HL-60 (cell line): Measurements from ENCODE around the gene BSND.

ENCODE experiments used
- DNase-seq, 2 experiments: peaks; one replicate each; pipeline ENCODE4 v3.0.0-alpha.2; 2010 to 2020; ENCODE audit warnings: low read depth in 1 of 2, low spot score in 1 of 2
- H3K27ac ChIP-seq: fragments of 250-450 bp; sonication (Bioruptor Pico); replicated peaks from 2 replicates; pipeline ENCODE4 v1.5.1; 2020; ENCODE audit warnings: mild to moderate bottlenecking, moderate library complexity
- H3K27me3 ChIP-seq: fragments of 250-450 bp; sonication (Bioruptor Pico); 2 replicates; pipeline ENCODE4 v1.5.1; 2021; ENCODE audit warnings: mild to moderate bottlenecking, moderate library complexity; ENCODE audit not compliant: insufficient read depth, poor library complexity, severe bottlenecking
- H3K4me3 ChIP-seq: replicated peaks from 2 replicates; pipeline ENCODE4 v1.5.1; 2011; ENCODE audit warnings: mild to moderate bottlenecking, control low read depth, low read length; ENCODE audit not compliant: insufficient read depth
- GABPA ChIP-seq: IDR thresholded peaks from 2 replicates; pipeline ENCODE4 v1.6.1; 2012; ENCODE audit warnings: low read depth
- POLR2AphosphoS5 ChIP-seq: IDR thresholded peaks from 2 replicates; pipeline ENCODE4 v1.6.1; 2012; ENCODE audit warnings: low read depth
- SPI1 ChIP-seq: IDR thresholded peaks from 2 replicates; pipeline ENCODE4 v1.6.1; 2012; ENCODE audit warnings: low read depth, mild to moderate bottlenecking, borderline replicate concordance
- TF ChIP-seq, protein P1 (sequence below): IDR thresholded peaks from one replicate; pipeline ENCODE4 v1.5.1; 2011; ENCODE audit warnings: low read length, control low read depth, inconsistent platforms; ENCODE audit not compliant: insufficient read depth
- TF ChIP-seq, protein P2 (sequence below): IDR thresholded peaks from 2 replicates; pipeline ENCODE4 v1.6.1; 2012; ENCODE audit warnings: low read depth; ENCODE audit not compliant: insufficient replicate concordance

Gene BSND

DNA sequence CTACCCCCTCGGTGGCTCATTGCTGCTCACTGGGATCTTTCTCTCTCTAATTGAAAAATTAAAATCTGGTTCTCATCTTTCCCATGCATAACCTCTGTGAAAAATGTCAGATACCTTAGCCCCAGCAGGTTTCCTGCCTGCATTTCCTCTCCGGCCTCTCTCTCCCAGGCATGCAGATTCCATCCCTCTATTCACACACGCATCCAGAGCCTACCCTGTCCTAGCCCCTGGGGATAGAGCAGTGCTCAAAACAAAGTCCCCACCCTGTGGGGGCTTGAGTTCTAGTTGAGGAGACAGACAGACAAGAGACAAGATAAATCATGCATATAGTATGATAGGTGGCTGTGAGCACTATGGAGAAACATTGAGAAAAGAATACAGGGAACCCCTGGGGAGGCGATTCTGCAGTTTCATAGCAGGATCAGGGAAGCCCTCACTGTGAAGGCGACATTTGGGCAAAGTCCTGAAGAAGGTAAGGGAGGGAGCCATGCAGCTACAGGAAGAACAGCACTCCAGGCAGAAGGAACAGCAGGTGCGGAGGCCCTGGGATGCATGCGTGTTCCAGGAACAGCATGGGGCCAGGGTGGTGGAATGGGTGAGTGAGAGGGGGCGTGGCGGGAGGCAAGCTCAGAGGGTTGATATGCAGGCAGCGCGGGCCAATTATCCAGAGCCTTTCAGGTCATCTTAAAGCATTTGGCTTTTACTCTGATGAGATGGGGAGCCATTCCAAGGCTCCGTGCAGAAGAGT is 3.5 kb upstream of the BSND start:
- TF ChIP-seq, protein P1, sequence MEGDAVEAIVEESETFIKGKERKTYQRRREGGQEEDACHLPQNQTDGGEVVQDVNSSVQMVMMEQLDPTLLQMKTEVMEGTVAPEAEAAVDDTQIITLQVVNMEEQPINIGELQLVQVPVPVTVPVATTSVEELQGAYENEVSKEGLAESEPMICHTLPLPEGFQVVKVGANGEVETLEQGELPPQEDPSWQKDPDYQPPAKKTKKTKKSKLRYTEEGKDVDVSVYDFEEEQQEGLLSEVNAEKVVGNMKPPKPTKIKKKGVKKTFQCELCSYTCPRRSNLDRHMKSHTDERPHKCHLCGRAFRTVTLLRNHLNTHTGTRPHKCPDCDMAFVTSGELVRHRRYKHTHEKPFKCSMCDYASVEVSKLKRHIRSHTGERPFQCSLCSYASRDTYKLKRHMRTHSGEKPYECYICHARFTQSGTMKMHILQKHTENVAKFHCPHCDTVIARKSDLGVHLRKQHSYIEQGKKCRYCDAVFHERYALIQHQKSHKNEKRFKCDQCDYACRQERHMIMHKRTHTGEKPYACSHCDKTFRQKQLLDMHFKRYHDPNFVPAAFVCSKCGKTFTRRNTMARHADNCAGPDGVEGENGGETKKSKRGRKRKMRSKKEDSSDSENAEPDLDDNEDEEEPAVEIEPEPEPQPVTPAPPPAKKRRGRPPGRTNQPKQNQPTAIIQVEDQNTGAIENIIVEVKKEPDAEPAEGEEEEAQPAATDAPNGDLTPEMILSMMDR: no peak
- TF ChIP-seq POLR2AphosphoS5 (no peak), GABPA (no peak), SPI1 (no peak)
- TF ChIP-seq, protein P2, sequence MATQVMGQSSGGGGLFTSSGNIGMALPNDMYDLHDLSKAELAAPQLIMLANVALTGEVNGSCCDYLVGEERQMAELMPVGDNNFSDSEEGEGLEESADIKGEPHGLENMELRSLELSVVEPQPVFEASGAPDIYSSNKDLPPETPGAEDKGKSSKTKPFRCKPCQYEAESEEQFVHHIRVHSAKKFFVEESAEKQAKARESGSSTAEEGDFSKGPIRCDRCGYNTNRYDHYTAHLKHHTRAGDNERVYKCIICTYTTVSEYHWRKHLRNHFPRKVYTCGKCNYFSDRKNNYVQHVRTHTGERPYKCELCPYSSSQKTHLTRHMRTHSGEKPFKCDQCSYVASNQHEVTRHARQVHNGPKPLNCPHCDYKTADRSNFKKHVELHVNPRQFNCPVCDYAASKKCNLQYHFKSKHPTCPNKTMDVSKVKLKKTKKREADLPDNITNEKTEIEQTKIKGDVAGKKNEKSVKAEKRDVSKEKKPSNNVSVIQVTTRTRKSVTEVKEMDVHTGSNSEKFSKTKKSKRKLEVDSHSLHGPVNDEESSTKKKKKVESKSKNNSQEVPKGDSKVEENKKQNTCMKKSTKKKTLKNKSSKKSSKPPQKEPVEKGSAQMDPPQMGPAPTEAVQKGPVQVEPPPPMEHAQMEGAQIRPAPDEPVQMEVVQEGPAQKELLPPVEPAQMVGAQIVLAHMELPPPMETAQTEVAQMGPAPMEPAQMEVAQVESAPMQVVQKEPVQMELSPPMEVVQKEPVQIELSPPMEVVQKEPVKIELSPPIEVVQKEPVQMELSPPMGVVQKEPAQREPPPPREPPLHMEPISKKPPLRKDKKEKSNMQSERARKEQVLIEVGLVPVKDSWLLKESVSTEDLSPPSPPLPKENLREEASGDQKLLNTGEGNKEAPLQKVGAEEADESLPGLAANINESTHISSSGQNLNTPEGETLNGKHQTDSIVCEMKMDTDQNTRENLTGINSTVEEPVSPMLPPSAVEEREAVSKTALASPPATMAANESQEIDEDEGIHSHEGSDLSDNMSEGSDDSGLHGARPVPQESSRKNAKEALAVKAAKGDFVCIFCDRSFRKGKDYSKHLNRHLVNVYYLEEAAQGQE: no peak
- H3K27me3 ChIP-seq: peaks cover 25% of the 10 kb centered on the region
- no peak overlapping the region for H3K4me3 ChIP-seq
- DNase-seq: no peak
- no peak overlapping the region for H3K27ac ChIP-seq

DNA sequence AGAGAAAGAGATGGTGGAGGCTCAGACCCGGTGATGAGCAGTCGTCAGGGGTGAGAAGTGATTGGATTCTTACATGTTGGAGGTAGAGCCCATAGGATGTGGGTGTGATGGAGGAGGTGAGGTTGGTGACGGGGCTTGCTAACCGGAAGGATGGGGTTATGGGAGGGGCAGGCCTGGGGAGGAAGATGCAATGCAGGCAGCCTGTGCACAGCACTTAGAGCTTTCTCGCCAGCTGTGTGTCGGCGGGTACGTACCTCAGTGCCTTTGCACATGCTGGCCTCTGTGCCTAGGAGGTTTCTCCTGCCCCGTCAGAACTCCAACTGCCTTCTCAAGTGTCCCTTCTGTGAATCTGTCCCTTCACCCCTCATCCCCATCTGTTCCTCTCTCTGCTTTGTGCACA is 2.9 kb upstream of the BSND start:
- Histone ChIP-seq H3K27me3 (peaks cover 25% of the 10 kb centered on the region), H3K27ac (no peak overlapping the region), H3K4me3 (no peak overlapping the region)
- DNase-seq: no peak
- TF ChIP-seq GABPA (no peak), SPI1 (no peak), POLR2AphosphoS5 (no peak)
- TF ChIP-seq, protein P2: no peak
- TF ChIP-seq, protein P1: no peak

DNA sequence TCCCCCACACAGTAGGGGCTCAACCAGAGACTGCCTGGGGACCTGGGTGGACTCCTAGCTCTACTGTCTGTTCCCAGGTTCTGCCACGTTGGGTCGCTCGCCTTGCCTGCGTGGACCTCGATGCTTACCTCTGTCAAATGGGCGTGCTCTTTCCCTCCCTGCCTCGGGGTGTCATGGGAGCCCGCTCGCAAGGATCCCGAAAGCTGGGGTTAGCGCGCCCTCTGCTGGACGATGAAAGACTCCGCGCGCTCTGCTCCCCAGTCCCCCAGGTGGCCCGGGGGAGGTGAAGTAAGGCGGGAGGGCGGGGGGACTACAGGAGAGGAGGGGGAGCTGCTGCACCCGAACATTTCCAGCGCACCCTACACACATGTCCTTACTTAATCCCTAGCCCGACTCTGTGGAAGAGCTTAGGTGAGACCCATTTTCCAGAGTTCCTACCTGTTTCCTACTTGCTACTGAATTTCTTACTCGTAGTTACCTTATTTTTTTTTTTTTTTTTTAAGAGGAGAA is 2.3 kb upstream of the BSND start:
- TF ChIP-seq, protein P1: peak; percentile 45
- TF ChIP-seq POLR2AphosphoS5: no peak
- TF ChIP-seq, protein P2: no peak
- Histone ChIP-seq H3K27ac (no peak overlapping the region), H3K27me3 (peaks cover 27% of the 10 kb centered on the region), H3K4me3 (no peak overlapping the region)
- DNase-seq: peak; percentile 54 to 71
